Measurements from ENCODE around the gene EGFL7. TPM values are rescaled to one million over a fixed set of nuclear protein-coding genes. Genes with fewer than 3 reads are reported as not detected.
"Not testable (repeated sequence)": the region's sequence is repeated elsewhere in the genome, so short reads cannot be mapped to it uniquely, and the experiment has no call there.

Gene EGFL7
- total RNA-seq, 1 donor from 2014 or later = 62.2 TPM

DNA sequence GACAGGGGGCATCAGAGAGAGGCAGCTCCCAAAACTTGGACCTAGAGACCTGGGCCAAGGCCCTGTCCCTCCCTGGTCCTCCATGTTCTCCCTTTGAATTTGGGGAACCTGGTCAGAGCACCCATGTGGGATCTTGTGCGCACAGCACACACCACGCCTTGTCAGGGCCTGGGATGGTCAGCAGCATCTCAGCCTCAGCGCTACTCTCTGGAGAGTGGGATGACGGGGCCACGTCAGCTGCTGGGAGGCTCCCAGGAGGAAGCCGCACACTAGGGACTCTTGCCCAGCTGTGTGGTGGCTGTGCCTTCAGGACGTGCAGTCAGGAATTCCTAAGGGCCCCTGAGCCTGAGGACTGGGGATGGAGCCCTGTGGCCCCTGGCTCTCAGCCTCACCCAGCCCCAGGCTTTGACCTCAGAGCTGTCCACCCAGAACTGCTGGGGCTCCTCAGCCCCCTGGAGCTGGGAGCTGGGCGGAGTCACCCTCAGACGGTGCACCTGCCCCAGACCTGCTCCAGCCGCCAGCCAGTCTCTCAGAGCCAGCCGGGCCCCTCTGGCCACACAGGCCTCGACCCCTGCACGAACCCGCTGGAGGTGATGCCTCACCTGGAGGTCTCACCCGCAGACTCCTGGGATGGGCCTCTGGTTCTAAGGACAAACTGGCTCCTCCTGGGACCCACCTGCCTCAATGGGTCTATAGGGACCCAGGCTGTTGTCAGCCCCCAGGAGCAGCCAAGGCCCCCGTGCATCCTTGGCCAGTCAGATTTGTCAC, 38.3 kb upstream of the EGFL7 start:
- DNase-seq (ENCODE audit: low spot score) = no peak

DNA sequence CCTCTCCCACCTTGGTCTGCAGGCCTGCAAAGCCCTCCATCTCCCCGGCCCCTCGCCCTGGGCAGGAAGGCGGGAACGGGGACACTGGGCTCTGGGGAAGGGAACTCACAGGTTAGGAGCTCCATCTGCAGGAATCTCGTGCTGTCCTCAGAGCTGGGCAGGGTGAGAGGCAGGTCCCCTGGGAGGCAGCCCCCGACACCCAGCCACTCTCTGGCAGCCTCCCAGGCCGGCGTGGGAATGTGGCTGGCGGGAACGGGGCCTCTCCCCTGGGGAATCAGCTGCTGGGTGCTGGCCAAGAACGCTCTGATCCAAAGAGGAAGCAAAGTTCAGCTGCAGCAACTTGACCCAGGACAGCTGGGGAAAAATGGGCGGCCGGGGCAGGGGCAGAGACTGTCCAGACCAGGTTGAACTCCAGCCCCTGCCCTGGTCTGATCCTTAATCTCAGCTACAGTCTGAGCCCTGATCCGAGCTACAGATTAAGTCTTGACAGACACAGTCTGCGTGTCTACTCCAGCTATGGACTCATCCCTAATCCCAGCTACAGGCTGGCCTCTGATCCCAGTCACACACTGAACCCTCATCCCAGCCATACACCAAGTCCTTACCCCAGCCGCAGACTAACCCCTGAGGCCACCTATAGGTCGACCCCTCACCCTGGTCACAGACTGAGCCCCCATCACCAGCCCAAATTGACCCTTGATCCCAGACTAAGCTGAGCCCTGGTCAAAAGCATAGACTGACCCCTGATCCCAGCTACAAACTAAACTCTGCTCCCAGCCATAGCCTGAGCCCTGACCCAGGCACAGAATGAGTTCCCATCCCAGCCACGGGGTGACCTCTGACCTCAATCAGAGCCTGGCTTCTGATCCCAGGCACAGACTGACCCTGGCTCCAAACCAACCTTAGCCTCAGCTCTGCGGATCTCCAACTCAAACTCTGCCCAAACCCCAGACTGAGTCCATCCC, 37.3 kb upstream of the EGFL7 start:
- peak; percentile 75 for DNase-seq (ENCODE audit: low spot score)

DNA sequence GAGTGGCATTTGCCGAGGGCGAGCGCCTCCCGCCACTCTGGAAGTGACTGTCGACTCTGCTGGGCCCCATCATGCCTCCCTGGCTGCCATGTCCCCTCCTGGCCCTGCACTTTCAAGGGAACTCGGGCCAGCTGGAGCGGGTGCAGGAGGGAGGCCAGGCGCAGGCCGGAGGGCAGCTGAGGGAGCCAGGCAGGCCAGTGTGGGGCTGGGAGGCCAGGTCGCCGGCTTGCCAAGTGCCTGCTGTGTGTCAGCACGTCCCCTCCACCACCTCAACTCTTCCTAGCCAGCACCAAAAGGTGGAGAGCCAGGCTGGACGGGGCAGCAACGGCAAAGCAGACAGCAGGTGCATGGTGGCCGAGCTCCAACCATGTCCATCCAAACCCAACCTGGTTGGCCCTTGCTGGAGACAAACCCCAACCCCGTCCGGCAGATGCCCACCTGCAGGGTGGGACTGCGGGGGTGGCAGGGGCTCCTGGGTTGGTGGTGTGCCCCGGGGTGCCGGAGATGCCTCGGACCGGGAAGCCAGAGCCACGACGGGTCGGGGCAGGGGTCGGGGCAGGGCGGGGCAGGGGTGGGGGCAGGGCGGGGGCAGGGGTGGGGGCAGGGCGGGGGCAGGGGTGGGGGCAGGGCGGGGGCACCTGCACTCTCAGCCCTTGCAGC, 36.5 kb upstream of the EGFL7 start:
- DNase-seq (ENCODE audit: low spot score) = no peak

DNA sequence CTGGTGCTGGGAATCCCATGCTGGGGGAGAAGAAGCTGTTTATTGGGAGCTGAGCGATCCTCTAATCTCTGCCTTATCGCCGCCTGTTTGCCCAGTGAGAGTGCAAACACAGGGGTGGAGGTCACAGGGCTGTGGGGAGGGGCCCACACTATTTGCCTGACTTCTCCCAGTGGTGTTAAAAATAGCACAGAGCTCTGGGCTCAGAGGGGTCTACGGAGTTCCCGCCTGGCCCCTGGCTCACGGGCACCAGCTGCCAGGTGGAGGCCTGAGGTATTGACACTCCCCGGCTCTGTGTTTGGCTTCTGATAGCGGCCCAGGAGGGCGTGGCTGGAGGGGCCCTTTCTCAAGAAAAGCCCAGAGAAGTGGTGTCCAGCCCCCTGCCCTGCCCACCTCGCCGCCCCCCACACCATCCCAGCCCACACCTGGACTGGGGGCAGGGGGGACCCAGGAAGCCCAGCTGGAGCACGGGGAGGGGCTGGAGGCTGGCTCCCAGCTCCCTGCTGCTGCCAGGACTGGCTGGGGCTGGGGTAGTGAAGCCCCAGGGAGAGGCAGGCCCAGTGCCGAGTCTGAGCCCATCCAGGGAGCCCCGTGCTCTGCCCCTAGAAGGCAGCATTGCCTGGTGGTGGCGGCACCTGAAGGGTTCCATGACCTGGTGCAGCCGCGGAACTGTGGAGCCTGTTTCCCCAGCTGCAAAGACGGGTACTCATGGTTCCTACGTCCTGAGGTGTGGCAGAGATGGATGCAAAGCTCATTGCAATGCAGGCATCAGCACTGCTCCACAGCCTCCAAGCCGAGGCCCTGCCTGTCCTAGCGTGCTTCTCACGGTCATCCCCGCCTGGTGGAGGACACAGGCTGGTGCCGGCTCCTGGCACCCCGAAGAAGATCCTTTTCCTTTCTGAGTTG, 35.7 kb upstream of the EGFL7 start:
- no peak for DNase-seq (ENCODE audit: low spot score)

DNA sequence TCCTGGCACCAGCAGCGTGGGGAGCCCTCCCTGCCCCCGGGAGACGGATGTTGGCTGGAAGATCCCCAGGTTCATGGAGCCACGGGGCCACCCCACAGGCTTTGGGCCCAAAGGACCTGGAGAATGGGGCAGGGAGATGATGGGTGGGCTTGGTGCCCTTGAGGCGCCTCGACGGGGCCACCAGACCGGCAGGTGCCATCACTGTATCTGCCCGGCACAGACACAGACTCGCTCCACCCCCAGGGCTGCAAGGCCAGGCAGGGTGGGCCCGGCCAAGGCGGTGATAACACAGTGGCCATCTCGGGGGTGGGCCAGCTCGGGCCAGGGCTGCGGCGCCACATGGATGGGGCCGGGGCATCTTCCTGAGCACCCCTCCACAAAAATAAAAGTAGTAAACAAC, 35.0 kb upstream of the EGFL7 start:
- DNase-seq (ENCODE audit: low spot score) = no peak

DNA sequence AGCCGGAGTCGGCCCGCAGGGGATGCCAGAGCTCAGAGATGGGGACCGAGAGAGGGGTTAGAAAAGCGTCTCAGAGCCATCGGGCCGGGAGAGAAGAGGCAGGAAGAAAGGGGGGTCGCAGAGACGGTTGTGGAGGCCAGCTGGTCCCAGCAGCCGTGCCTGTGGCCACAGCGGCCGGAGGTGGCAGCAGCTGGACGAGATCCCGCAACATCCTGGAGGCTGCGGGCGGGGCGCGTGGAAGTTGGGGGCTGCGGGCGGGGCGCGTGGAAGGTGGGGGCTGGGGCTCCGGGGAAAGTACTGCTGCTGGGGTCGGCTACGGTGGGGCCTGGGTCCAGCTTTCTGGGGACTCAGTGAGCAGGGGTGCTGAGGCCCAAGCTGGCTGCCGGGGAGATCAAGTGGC, 34.4 kb upstream of the EGFL7 start:
- no peak for DNase-seq (ENCODE audit: low spot score)

DNA sequence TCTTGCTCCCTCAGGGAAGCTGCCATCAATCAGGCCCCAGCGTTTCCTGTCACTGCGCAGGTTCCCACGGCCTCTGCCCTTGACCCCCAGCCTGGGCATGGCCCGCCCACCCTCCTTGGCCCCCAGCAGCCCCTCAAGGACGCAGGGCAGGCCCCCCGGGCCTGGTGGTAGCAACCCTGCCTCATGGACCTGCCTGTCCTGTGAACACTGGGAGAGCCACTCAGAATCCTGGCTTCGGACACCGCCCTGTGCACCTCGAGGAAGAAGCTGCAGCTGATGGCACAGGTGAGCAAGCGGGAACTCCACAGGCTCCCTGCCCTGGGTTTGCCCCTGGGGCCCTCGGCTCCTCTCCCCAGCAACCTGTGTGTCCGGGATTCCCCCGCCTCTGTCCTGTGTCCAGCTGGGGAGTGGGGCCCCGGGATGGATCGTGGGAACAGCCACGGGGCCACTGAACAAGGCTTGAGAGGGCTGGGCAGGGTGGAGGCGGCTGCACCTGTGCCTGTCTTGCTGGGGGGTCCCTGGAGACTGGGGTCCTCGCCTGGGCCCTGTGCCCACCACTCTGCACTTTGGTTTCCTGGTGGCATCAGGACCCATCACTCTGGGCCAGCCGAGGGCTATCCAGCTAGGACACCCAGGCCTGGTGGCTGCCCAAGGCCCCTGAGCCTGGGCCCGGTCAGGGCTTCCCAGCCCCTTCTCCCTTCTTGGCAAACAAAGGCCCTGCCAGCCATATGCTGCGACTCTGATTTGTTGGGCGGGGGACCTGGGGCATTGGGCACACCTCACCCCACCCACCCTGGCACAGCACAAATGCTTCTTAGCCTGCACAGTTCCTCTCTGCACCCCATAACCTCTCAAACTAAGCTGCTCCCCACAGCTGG, 33.5 kb upstream of the EGFL7 start:
- no peak for DNase-seq (ENCODE audit: low spot score)

DNA sequence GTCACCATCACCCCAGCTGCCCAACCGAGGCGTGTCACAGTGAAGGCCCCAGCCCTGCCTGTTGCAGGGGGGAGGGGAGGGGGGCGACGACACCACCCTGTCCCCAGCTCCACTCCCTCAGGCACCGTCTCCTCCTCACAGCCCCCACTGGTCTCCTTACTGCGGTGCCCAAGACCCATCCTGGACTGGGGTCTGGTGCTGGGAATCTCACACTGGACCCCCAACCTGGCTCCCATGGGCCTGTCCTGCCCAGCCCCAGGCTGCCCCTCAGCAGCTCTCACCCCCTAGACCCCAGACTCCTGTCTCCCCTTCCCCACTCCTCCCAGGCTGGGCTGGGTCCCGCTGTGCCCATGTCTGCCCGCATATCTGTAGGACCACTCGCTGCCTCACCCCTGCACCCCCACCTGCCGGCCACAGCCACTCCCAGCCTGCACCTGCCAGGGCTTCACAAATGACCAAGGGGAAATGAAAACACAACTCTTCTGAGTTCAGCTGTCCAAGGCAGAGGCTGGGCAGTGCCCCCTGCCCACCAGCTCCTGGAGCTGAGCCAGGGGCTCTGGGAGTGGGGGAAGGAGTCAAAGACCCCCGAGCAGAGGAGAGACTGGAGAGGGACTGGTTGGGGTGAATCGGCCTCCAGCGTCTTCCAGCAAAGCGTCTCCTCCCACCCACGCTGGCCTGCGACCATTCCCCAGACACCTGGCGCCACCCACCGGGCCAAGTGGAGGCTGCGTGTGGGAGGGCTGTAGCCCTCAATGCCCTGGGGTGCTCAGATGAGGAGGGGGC, 32.6 kb upstream of the EGFL7 start:
- no peak for DNase-seq (ENCODE audit: low spot score)

DNA sequence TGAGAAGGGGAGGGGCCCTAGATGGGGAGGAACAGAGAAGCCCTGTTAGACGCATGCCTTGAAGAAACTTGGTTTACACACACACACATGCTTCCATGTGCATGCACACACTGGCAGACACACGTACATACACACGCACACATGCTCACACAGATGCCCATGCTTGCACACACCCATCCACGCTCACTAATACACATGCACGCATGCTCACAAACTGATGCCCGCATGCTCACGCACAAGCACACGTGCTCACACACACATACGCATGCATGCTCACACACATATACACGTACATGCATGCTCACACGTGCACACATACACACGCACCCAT, 32.1 kb upstream of the EGFL7 start:
- no peak for DNase-seq (ENCODE audit: low spot score)

DNA sequence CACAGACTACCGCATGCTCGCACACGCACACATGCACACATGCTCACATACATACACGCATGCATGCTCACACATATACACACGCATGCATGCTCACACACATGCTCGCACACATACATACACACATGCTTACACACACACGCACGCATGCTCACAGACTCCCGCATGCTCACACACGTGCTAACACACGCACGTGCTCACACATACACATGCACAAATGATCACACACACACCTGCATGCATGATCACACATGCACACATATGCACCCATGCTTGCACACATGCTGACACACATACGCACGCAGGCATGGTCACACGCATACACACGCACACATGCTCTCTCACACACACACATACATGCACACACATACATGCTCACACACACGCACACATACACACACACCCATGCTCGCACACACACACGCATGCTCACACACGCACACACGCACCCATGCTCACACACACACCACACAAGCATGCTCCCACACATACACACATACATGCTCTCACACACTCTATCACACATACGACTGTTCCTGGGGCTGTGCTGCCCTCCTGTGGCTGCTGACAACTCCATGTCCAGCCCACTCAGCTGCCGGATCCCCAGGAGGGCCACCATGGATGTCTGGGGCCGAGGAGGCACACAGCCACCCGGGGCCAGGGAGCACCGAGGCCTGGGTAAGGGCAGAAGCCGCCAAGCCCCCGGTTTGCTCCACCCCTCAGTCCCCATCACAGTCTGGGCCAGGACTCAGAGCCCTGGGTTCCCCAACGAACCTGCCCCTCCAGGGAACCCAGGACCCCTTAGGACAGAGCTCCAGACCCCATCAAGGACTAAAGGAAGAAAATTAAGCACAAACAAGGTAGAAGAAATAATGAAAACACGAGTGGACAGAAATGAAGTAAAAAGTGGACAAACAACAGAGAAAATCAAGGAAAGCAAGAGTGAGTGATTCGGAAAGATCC, 31.4 kb upstream of the EGFL7 start:
- DNase-seq (ENCODE audit: low spot score) = peak; percentile 85

DNA sequence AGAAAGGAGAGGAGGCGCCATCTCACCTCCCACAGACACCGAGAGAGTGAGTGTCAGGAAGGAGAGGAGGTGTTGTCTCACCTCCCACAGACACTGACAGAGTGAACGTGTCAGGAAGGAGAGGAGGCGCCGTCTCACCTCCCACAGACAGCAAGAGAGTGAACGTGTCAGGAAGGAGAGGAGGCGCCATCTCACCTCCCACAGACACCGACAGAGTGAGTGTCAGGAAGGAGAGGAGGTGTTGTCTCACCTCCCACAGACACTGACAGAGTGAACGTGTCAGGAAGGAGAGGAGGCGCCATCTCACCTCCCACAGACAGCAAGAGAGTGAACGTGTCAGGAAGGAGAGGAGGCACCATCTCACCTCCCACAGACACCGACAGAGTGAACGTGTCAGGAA, 30.6 kb upstream of the EGFL7 start:
- not testable (repeated sequence) for DNase-seq (ENCODE audit: low spot score)

DNA sequence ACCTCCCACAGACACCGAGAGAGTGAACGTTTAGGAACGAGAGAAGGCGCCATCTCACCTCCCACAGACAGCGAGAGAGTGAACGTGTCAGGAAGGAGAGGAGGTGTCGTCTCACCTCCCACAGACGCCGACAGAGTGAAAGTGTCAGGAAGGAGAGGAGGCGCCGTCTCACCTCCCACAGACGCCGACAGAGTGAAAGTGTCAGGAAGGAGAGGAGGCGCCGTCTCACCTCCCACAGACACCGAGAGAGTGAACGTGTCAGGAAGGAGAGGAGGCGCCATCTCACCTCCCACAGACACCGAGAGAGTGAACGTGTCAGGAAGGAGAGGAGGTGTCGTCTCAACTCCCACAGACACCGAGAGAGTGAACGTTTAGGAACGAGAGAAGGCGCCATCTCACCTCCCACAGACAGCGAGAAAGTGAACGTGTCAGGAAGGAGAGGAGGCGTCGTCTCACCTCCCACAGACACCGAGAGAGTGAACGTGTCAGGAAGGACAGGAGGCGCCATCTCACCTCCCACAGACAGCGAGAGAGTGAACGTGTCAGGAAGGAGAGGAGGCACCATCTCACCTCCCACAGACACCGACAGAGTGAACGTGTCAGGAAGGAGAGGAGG, 30.1 kb upstream of the EGFL7 start:
- not testable (repeated sequence) for DNase-seq (ENCODE audit: low spot score)

DNA sequence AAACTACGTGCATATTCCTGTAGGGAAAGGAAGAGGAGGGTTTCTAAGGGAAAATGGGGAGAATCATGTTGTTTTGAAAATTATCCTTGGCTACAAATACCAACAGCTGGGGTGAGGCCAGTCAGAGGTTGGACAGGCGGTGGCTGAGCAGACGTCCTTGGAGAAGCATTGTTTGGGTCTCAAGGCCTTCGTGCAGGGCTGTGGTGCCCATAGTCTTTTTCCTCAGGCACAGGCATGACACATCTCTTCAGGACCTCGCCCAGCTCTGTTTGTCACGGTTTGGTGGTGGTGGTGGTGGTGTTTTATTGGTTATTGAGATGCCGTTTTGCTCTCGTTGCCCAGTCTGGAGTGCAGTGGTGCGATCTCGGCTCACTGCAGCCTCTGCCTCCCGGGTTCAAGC, 27.8 kb upstream of the EGFL7 start:
- no peak for DNase-seq (ENCODE audit: low spot score)

DNA sequence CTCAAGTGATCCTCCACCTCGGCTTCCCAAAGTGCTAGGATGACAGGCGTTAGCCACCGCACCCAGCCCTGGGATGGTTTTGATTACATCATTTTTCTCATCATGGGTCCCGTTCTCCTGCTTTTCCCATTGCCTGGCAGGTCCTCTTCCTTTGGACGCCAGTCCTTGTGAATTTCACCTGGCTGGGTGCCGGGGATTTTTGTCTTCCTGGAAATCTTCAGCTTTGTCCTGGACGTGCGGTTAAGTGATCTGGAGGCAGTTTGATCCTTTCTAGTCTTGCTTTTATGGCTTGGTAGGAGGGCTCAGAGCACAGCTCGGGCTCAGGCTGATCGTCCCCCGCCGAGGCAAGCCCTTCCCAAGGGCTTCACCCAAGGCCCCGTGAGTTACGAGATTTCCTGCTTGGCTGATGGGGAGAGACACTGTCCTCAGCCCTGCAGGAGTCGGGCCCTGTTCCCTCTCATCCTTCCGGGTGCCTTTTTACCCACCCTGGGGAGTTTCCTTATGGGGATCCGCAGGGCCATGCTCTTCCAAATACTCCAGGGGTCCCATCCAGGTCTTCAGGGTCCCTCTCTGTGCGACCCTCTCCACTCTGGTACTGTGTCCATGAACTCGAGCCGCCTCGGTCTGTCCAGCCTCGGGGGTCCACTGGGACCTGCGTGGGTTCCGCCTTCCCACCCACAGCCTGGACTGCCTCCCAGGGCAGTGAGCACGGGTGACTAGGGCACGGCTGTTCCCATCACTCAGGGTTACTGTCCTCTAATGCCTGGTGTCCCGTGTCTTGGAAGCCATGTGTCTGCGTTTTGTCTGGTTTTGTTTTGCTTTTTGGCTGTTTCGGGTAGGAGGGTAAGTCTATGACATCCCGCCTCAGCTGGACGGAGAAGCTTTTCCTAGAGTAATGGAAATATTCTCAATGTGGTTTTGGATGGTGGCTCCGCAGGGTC, 22.3 kb upstream of the EGFL7 start:
- DNase-seq (ENCODE audit: low spot score) = no peak

DNA sequence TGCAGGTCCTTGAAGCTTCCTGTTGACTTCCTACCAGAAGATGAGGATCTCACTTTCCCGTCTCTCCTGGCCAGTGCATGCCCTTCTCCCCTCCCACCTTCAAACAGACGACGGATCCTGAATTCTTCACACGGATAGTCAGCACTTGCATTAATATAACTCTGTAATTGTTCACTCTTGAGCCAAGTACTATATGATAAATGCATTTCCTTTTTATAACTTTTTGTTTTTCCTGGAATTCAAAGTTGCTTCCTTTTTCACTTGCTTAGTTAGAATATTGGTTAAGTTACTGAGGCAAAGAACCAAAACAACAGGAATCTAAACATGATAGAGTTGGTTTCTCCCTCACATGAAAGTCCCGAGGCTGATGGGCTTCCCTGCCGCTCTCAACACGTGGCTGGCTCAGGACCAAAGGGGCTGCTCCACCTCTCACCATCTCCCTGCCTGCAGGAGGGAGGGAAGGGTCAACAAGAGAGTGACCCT, 20.2 kb upstream of the EGFL7 start:
- no peak for DNase-seq (ENCODE audit: low spot score)

DNA sequence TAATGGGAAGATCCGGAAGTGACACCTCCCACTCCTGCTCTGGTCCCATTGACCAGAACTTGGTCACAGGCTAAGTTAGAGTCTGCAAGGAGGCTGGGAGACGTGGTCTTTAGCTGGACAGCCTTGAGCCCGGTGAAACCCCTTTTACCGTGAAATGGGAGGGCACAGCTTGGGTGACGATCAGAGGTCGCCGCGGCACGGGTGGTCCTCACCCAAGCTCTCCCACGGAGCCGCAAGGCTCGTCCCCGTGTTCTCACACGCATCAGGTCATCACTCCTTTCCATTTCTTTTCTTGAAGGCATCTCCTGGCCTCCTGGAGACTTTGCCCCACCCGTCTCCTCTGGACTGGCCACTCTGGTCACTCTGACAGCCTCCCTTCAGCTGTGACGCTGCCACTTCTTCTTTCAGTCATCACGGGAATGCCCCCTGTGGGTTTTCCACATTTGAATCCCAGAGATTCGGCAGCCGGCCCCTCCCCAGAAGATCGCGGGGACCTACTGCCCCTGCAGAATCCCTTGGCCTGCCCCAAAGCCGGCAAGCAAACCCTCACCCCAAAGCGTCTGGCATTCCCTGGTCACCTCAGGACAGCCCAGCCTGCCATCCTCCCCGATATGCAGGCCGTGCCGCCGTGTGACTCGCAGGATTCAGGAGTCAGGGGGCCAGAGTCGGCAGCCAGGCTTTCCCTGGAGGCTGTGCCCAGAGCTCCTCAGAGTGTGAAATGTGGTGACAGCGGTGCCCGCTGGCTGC, 18.9 kb upstream of the EGFL7 start:
- no peak for DNase-seq (ENCODE audit: low spot score)

All from mucosa of gallbladder (tissue), 1 donor.